GM23338 (cell line): ENCODE measurements around the gene FAF2. TPM values are rescaled to one million over a fixed set of nuclear protein-coding genes. Genes with fewer than 3 reads are reported as not detected.

ENCODE experiments used
- ATAC-seq: fragments of 200-7000 bp; cut with Tn5 transposase; 3 replicates; pipeline ENCODE4 v1.9.1; 2020
- DNase-seq: peaks from one replicate; pipeline ENCODE4 v3.0.0-alpha.2; 2015; ENCODE audit warnings: low spot score
- H2AFZ ChIP-seq: fragments of 200-600 bp; sonication (generic); 2 replicates; pipeline ENCODE4 v1.8.0; 2016; ENCODE audit warnings: antibody characterized with exemption, mild to moderate bottlenecking, moderate library complexity
- H3F3A ChIP-seq: fragments of 200-600 bp; sonication (generic); replicated peaks from 2 replicates; pipeline ENCODE4 v1.8.0; 2017; ENCODE audit warnings: antibody characterized with exemption, mixed run types, low read depth
- H3K27ac ChIP-seq: fragments of 200-600 bp; sonication (generic); 2 replicates; pipeline ENCODE4 v1.6.1; 2016; ENCODE audit warnings: low read depth
- H3K27me3 ChIP-seq: fragments of 200-600 bp; sonication (generic); 2 replicates; pipeline ENCODE4 v1.8.0; 2016; ENCODE audit warnings: mild to moderate bottlenecking, mixed run types, moderate library complexity; ENCODE audit not compliant: insufficient read depth
- H3K36me3 ChIP-seq: fragments of 200-600 bp; sonication (generic); 2 replicates; pipeline ENCODE4 v1.8.0; 2016; ENCODE audit warnings: mild to moderate bottlenecking; ENCODE audit not compliant: insufficient read depth
- H3K4me1 ChIP-seq: fragments of 200-600 bp; sonication (generic); 2 replicates; pipeline ENCODE4 v1.8.0; 2016; ENCODE audit warnings: mild to moderate bottlenecking, moderate library complexity; ENCODE audit not compliant: insufficient read depth
- H3K4me2 ChIP-seq: fragments of 200-600 bp; sonication (generic); 2 replicates; pipeline ENCODE4 v1.7.1; 2017; ENCODE audit warnings: mixed run types
- H3K4me3 ChIP-seq: fragments of 200-600 bp; sonication (generic); 2 replicates; pipeline ENCODE4 v1.6.1; 2016; ENCODE audit warnings: mixed run types
- H3K79me2 ChIP-seq: fragments of 200-600 bp; sonication (generic); replicated peaks from 2 replicates; pipeline ENCODE4 v1.8.0; 2017; ENCODE audit warnings: mild to moderate bottlenecking; ENCODE audit not compliant: insufficient read depth
- H3K9me2 ChIP-seq: fragments of 200-600 bp; sonication (generic); 2 replicates; pipeline ENCODE4 v1.8.0; 2017; ENCODE audit not compliant: insufficient read depth
- H4K20me1 ChIP-seq: fragments of 200-600 bp; sonication (generic); replicated peaks from 2 replicates; pipeline ENCODE4 v1.8.0; 2017; ENCODE audit warnings: mild to moderate bottlenecking; ENCODE audit not compliant: insufficient read depth
- H3K27ac Mint-ChIP-seq: 2 replicates; pipeline ENCODE4 v1.8.0; 2020; ENCODE audit warnings: inconsistent platforms, mild to moderate bottlenecking, moderate library complexity, mixed read lengths
- H3K27me3 Mint-ChIP-seq: 3 replicates; pipeline ENCODE4 v1.8.0; 2022; ENCODE audit warnings: low read depth, mild to moderate bottlenecking, moderate library complexity, mixed read lengths, inconsistent platforms; ENCODE audit not compliant: insufficient read depth, poor library complexity
- H3K36me3 Mint-ChIP-seq: 3 replicates; pipeline ENCODE4 v1.8.0; 2021; ENCODE audit warnings: low read depth, mild to moderate bottlenecking, inconsistent platforms, moderate library complexity, mixed read lengths
- H3K4me1 Mint-ChIP-seq: 3 replicates; pipeline ENCODE4 v1.8.0; 2020; ENCODE audit warnings: mild to moderate bottlenecking, inconsistent platforms, mixed read lengths
- H3K4me3 Mint-ChIP-seq: 3 replicates; pipeline ENCODE4 v1.8.0; 2021; ENCODE audit warnings: moderate library complexity, mild to moderate bottlenecking, inconsistent platforms, mixed read lengths
- H3K9me3 Mint-ChIP-seq: 3 replicates; pipeline ENCODE4 v1.8.0; 2020; ENCODE audit warnings: moderate library complexity, mild to moderate bottlenecking, inconsistent platforms, mixed read lengths
- CREB1 ChIP-seq: fragments of 250-450 bp; sonication (Bioruptor Pico); IDR thresholded peaks from 2 replicates; pipeline ENCODE4 v1.5.0; 2020; ENCODE audit warnings: low read depth, mild to moderate bottlenecking, moderate library complexity
- EZH2 ChIP-seq: fragments of 200-600 bp; sonication (generic); IDR thresholded peaks from one replicate; pipeline ENCODE4 v1.8.0; 2017; ENCODE audit warnings: antibody characterized with exemption, mild to moderate bottlenecking, low read depth; ENCODE audit not compliant: unreplicated experiment
- JUNB ChIP-seq: IDR thresholded peaks from one replicate; pipeline ENCODE4 v1.6.1; 2016; ENCODE audit warnings: antibody characterized with exemption; ENCODE audit not compliant: unreplicated experiment
- POLR2AphosphoS5 ChIP-seq: IDR thresholded peaks from 2 replicates; pipeline ENCODE4 v1.6.1; 2016; ENCODE audit warnings: antibody characterized with exemption, low read depth
- REST ChIP-seq: IDR thresholded peaks from one replicate; pipeline ENCODE4 v1.6.1; 2018; ENCODE audit warnings: antibody characterized with exemption; ENCODE audit not compliant: unreplicated experiment
- STAT1 ChIP-seq: IDR thresholded peaks from one replicate; pipeline ENCODE4 v1.6.1; 2016; ENCODE audit warnings: antibody characterized with exemption; ENCODE audit not compliant: unreplicated experiment
- ZNF331 ChIP-seq: fragments of 250-450 bp; sonication (Bioruptor Pico); IDR thresholded peaks from 2 replicates; pipeline ENCODE4 v1.5.0; 2020; ENCODE audit warnings: low read depth, mild to moderate bottlenecking, moderate library complexity
- polyA plus RNA-seq: library from polyadenylated mRNA; unstranded; fragments of >200 nt; fragmentation: Nextera tagmentation; extraction: Ambion mirVana; gene quantifications from 2 replicates; pipeline ENCODE4 v1.2.1, GENCODE V29; 2016
- total RNA-seq: library from RNA; depleted of rRNA; stranded (reverse); fragments of >200 nt; shearing (Covaris generic); gene quantifications from 2 replicates; pipeline ENCODE4 v1.2.3, GENCODE V29; 2014
- TF ChIP-seq, protein P1 (sequence below): fragments of 250-450 bp; sonication (Bioruptor Pico); IDR thresholded peaks from 2 replicates; pipeline ENCODE4 v1.5.0; 2020; ENCODE audit warnings: mild to moderate bottlenecking, moderate library complexity

Gene FAF2
- total and polyA plus RNA-seq, 2 experiments from 2014 or later: 32.8 to 37.6 TPM

DNA sequence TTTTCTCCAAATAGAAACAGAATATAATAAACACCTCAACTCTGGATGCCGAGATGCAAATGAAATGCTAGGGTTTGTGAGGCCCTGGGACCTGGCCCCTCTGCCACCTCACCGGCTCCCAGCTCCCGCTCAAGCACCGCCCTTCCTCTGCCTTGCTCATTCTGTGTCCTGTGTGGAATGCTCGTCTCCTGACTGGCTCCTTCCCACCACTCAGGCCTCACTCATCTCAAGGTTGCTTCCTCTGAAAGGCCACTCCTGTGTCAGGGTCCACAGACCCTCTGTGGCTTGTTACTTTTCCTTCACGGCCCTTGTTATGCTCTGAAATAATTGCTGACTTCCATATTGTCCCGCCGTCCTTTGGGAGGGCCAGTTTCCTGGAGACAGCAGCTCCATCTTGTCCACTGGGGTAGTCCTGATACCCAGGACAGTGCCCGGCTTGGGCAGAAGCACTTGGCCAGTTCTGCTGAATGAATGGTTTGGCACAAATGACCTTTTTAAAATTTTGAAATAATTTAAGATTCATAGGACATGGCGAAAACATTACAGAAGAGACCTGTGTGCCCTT lies 73.6 kb downstream of the FAF2 start:
- H3K9me2 ChIP-seq: no peaks in the 10 kb centered on the region
- no peak overlapping the region for H3K4me3 Mint-ChIP-seq
- no peak overlapping the region for H3K4me3 ChIP-seq
- H3K27ac ChIP-seq: no peak overlapping the region
- no peaks in the 10 kb centered on the region for H3K9me3 Mint-ChIP-seq
- no peaks in the 10 kb centered on the region for H3K36me3 ChIP-seq
- TF ChIP-seq ZNF331 (CRISPR knock-in tag) (no peak), STAT1 (no peak), CREB1 (CRISPR knock-in tag) (no peak)
- TF ChIP-seq, protein P1, sequence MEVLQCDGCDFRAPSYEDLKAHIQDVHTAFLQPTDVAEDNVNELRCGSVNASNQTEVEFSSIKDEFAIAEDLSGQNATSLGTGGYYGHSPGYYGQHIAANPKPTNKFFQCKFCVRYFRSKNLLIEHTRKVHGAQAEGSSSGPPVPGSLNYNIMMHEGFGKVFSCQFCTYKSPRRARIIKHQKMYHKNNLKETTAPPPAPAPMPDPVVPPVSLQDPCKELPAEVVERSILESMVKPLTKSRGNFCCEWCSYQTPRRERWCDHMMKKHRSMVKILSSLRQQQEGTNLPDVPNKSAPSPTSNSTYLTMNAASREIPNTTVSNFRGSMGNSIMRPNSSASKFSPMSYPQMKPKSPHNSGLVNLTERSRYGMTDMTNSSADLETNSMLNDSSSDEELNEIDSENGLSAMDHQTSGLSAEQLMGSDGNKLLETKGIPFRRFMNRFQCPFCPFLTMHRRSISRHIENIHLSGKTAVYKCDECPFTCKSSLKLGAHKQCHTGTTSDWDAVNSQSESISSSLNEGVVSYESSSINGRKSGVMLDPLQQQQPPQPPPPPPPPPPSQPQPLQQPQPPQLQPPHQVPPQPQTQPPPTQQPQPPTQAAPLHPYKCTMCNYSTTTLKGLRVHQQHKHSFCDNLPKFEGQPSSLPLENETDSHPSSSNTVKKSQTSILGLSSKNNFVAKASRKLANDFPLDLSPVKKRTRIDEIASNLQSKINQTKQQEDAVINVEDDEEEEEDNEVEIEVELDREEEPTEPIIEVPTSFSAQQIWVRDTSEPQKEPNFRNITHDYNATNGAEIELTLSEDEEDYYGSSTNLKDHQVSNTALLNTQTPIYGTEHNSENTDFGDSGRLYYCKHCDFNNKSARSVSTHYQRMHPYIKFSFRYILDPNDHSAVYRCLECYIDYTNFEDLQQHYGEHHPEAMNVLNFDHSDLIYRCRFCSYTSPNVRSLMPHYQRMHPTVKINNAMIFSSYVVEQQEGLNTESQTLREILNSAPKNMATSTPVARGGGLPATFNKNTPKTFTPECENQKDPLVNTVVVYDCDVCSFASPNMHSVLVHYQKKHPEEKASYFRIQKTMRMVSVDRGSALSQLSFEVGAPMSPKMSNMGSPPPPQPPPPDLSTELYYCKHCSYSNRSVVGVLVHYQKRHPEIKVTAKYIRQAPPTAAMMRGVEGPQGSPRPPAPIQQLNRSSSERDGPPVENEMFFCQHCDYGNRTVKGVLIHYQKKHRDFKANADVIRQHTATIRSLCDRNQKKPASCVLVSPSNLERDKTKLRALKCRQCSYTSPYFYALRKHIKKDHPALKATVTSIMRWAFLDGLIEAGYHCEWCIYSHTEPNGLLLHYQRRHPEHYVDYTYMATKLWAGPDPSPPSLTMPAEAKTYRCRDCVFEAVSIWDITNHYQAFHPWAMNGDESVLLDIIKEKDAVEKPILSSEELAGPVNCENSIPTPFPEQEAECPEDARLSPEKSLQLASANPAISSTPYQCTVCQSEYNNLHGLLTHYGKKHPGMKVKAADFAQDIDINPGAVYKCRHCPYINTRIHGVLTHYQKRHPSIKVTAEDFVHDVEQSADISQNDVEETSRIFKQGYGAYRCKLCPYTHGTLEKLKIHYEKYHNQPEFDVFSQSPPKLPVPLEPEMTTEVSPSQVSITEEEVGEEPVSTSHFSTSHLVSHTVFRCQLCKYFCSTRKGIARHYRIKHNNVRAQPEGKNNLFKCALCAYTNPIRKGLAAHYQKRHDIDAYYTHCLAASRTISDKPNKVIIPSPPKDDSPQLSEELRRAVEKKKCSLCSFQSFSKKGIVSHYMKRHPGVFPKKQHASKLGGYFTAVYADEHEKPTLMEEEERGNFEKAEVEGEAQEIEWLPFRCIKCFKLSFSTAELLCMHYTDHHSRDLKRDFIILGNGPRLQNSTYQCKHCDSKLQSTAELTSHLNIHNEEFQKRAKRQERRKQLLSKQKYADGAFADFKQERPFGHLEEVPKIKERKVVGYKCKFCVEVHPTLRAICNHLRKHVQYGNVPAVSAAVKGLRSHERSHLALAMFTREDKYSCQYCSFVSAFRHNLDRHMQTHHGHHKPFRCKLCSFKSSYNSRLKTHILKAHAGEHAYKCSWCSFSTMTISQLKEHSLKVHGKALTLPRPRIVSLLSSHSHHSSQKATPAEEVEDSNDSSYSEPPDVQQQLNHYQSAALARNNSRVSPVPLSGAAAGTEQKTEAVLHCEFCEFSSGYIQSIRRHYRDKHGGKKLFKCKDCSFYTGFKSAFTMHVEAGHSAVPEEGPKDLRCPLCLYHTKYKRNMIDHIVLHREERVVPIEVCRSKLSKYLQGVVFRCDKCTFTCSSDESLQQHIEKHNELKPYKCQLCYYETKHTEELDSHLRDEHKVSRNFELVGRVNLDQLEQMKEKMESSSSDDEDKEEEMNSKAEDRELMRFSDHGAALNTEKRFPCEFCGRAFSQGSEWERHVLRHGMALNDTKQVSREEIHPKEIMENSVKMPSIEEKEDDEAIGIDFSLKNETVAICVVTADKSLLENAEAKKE (CRISPR knock-in tag): no peak
- H3K27me3 ChIP-seq: no peaks in the 10 kb centered on the region
- no peak overlapping the region for H3K4me2 ChIP-seq
- no peaks in the 10 kb centered on the region; the same call in 1 of the 2 replicates for H4K20me1 ChIP-seq
- H3K4me1 ChIP-seq: no peaks in the 10 kb centered on the region
- H3F3A ChIP-seq: peaks cover 6% of the 10 kb centered on the region; the same call in 1 of the 2 replicates
- peak; percentile 13; the same call in 1 of the 3 replicates for ATAC-seq
- H2AFZ ChIP-seq: no peak overlapping the region
- DNase-seq: no peak
- H3K4me1 Mint-ChIP-seq: peaks cover 13% of the 10 kb centered on the region
- H3K27ac Mint-ChIP-seq: no peak overlapping the region
- H3K79me2 ChIP-seq: no peaks in the 10 kb centered on the region
- peaks cover 6% of the 10 kb centered on the region; the same call in 1 of the 3 replicates for H3K36me3 Mint-ChIP-seq
- peaks cover 10% of the 10 kb centered on the region for H3K27me3 Mint-ChIP-seq

GRCh38 chr5:176524138-176524537 lies 76.0 kb downstream of the FAF2 start:
- no peaks in the 10 kb centered on the region for H3K27me3 ChIP-seq
- no peak for DNase-seq
- H3K79me2 ChIP-seq: no peaks in the 10 kb centered on the region
- Mint-ChIP-seq H3K4me3 (no peak overlapping the region), H3K27ac (no peak overlapping the region), H3K4me1 (peaks cover 13% of the 10 kb centered on the region), H3K36me3 (peaks cover 18% of the 10 kb centered on the region), H3K9me3 (no peaks in the 10 kb centered on the region), H3K27me3 (peaks cover 9% of the 10 kb centered on the region)
- H3K4me3 ChIP-seq: no peak overlapping the region
- H3K36me3 ChIP-seq: peaks cover 4% of the 10 kb centered on the region; the same call in 1 of the 2 replicates
- no peak overlapping the region for H2AFZ ChIP-seq
- H4K20me1 ChIP-seq: no peaks in the 10 kb centered on the region; the same call in 1 of the 2 replicates
- H3K4me1 ChIP-seq: no peaks in the 10 kb centered on the region
- H3F3A ChIP-seq: peaks cover 9% of the 10 kb centered on the region; the same call in 1 of the 2 replicates
- H3K9me2 ChIP-seq: no peaks in the 10 kb centered on the region
- no peak overlapping the region for H3K27ac ChIP-seq
- no peak for ATAC-seq
- no peak overlapping the region for H3K4me2 ChIP-seq
- TF ChIP-seq POLR2AphosphoS5: no peak
- TF ChIP-seq STAT1: no peak
- TF ChIP-seq REST: no peak
- no peak for TF ChIP-seq JUNB
- TF ChIP-seq EZH2: no peak
